T47D (cell line): ENCODE results near the gene SBF1.
"Not testable (repeated sequence)": the region's sequence is repeated elsewhere in the genome, so short reads cannot be mapped to it uniquely, and the experiment has no call there.

Experiments
- DNase-seq, 2 experiments: peaks; one replicate each; pipeline versions ENCODE4 v3.0.0 to v3.0.0-alpha.2; 2011 to 2012; ENCODE audit warnings: low read depth in 1 of 2, low spot score in 1 of 2
- JUND ChIP-seq: IDR thresholded peaks from 2 replicates; pipeline ENCODE4 v1.6.1; 2012; ENCODE audit warnings: low read depth
- in situ Hi-C: cut with HindIII; loops from 2 replicates; pipeline ENCODE4 v1.10.0; 2016; ENCODE audit warnings: low sequenced_read_pairs, low pct_unique_long_range_greater_than_20kb

The SBF1 gene

DNA sequence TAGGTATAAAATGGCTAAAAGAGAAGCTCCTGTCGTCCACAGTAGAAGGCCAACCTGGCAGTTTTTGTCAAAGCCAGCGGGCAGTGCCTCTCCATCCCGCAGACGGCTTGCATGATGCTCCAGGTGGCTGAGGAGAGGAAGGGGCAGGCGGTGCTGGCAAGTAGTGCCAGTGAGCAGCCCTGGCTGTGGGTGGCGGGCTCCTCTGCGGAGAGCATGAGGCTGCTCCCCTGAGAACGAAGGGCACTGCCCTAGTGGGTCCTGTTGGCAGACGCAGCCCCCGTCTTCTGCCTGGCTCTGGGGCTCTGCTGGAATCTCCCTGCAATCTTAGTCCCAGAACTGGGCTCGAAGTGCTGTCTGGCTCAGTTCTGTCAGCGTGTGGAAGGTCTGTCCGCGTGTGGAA is 50.9 kb downstream of the SBF1 start:
- no peak for TF ChIP-seq JUND
- in situ Hi-C loops: no loop called here
- no peak for DNase-seq

DNA sequence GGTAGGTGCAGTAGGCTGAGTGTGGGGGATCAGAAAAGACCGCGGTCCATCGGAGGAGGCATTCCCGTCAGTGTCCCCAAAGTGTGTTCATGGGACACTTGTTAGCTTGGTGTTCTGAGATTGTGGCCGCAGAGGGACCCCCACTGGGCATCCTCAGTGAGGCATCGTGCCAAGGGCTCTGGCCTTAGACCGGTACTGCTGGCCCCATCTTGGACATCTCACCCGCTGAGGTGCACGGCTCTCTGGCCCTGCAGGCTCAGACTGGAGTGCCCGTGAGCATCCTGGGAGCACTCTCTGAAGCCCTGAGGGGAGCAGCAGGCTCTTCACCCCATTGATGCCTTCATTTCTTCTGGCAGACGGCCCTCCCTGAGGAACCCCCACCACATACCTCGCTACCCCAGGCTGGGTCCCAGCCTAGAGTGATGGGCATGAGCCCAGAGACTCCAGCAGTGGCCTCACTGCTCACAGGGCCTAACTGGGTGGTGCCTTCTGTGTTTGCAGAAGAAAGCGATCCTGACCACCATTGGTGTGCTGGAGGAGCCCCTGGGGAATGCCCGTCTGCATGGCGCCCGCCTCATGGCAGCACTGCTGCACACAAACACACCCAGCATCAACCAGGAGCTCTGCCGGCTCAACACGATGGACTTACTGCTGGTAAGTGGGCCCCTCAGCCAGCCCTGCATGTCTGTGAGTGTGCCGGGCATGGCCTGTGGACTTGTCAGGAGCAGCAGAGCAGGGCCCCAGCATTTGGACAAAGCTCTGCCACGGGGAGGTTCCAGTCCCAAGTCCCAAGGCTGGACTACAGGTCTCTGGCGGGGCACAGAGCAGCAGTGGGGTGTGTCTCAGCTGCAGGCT is 51.6 kb downstream of the SBF1 start:
- in situ Hi-C loops: no loop called here
- TF ChIP-seq JUND: no peak
- no peak for DNase-seq

- TF ChIP-seq JUND: no peak
- in situ Hi-C loops: no loop called here
- no peak for DNase-seq
Measured at GRCh38 chr22:50422046-50422445, 52.8 kb downstream of the SBF1 start.

GRCh38 chr22:50420581-50420980 is 54.3 kb downstream of the SBF1 start:
- no peak for TF ChIP-seq JUND
- in situ Hi-C loops: no loop called here
- no peak for DNase-seq

DNA sequence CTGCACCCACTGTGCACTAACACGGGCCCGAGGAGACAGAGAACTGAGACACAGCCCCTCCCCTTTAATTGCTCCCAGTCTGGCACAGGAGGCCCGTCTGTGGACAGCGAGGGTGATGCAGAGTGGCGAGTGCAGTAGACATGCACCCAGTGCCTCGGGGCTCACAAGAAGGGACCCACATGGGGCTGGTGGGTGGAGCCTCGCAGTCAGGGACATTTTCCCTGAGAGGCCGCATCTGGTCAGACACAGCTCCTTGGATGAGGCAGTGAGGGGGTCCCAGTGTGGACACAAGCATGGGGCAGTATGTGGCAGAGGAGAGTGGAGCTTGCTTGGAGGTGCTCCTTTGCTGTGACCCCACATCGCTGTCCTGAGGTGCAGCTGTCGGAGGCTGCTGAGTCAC is 54.8 kb downstream of the SBF1 start:
- in situ Hi-C loops: no loop called here
- TF ChIP-seq JUND: no peak
- DNase-seq: no peak

GRCh38 chr22:50419116-50419515 is 55.7 kb downstream of the SBF1 start:
- TF ChIP-seq JUND: no peak
- DNase-seq: no peak
- in situ Hi-C loops: no loop called here

DNA sequence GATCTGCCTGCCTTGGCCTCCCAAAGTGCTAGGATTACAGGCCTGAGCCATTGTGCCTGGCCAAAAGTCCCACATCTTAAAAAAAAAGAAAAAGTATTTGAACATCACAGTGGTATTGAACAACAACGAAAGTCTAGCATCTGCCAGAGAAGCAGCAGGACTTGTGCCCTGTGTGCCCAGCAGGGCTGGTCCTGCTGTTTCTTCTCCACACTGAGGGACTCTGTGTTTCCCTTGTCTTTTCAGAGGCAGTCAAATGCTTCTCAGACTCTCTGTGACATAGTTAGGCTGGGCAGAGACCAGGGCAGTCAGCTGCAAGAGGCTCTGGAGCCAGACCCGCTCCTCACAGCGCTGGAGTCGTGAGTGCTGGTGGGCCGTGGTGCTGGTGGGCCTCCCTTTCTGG is 56.2 kb downstream of the SBF1 start:
- in situ Hi-C loops: no loop called here
- DNase-seq: no peak
- TF ChIP-seq JUND: no peak

DNA sequence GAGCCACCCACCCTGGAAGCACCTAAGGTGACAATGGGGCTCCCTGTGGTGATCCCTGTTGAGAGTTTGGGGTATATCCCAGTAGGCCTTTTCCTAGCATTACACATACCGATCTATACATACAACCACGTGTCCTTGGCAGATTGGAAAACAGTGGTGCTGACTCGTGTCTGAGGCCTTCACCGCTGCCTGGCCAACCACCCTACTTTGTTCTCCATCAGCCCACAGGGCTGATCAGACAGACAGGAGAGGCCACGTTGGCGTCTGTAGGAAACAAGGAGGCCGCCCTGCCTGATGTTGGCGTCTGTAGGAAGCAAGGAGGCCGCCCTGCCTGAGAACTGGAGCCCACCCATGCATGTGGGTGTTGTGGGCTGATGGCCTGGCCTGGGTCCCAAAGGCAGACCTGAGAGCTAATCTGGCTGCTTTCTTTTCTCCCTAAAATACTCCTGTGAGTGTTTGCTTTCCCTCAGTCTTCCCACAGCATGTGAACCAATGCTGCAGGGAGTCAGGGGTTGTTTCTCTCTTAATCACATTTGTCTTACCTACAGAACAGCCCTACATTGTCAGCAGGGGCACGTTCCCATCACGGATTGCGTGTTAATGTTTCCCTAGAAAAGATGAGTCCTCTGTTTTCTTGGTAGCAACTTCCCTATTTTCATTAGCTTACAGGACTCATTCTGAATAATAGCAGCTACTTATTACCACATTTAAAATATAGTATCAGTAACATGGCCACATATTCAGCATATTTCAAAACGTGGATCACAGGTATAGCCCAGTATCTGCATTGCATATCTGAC is 57.2 kb downstream of the SBF1 start:
- no peak for DNase-seq
- in situ Hi-C loops: no loop called here

GRCh38 chr22:50416996-50417395 is 57.8 kb downstream of the SBF1 start:
- DNase-seq: no peak
- in situ Hi-C loops: no loop called here
- TF ChIP-seq JUND: no peak

More for the DNA sequence above, 57.2 kb downstream of the SBF1 start:
- no peak for TF ChIP-seq JUND

DNA sequence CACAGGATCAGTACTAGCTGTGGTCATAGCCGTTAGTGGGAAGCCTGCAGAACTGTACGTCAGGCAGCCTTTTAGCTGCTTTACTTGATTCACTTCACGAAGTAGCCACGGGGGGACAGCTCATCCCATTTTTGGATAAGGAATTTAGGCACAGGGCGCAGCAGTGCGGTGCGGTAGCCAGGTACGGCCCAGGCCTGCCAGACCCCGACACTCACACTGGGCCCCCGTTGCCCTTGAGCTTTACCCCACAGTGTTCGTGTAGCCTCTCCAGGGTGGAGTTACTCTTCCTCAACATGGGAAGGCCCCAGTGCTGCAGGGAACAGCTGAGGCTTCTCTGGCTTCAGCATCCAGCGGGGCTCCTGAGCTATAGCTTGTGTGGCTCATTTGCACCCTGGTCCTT is 59.4 kb downstream of the SBF1 start:
- no peak for DNase-seq
- TF ChIP-seq JUND: no peak
- in situ Hi-C loops: no loop called here

GRCh38 chr22:50414476-50415248 is 60.2 kb downstream of the SBF1 start:
- TF ChIP-seq JUND: no peak
- in situ Hi-C loops: no loop called here
- DNase-seq: no peak

- in situ Hi-C loops, DNase-seq: not testable (repeated sequence)
Measured at GRCh38 chr22:50408954-50409353, 65.9 kb downstream of the SBF1 start.

- in situ Hi-C loops: no loop called here
- DNase-seq: no peak
- no peak for TF ChIP-seq JUND
Measured at GRCh38 chr22:50408311-50408710, 66.5 kb downstream of the SBF1 start.
